Spleen (tissue), 7 donors: Measurements from ENCODE around the gene SLC6A13.

Experiments used
- CTCF ChIP-seq, 11 experiments: fragments of 200-600 bp in 7 of 11; fragments of 450-650 bp in 4 of 11; sonication (generic) in 4 of 11; IDR thresholded peaks in 8 of 11; conservative IDR thresholded peaks in 3 of 11; 1 replicate in 7 of 11; 2 replicates in 4 of 11; pipeline versions ENCODE4 v1.4.0 to v1.8.0; 2016 to 2021; ENCODE audit warnings: antibody characterized with exemption in 11 of 11, inconsistent platforms in 4 of 11, mild to moderate bottlenecking in 1 of 11
- POLR2A ChIP-seq, 3 donors: fragments of 450-650 bp; IDR thresholded peaks; one replicate each; pipeline ENCODE4 v1.5.1; 2017; ENCODE audit warnings: antibody characterized with exemption in 3 of 3, mild to moderate bottlenecking in 1 of 3
- POLR2AphosphoS5 ChIP-seq, 3 donors: sonication (generic); formaldehyde crosslinking; IDR thresholded peaks; one replicate each; pipeline ENCODE4 v1.5.1; 2017; ENCODE audit warnings: antibody characterized with exemption in 3 of 3
- donor health status: DM: no; HTN: no; CAD: no; lungs with moderate emphysema.
- donor health status: DM: no; HTN: no; CAD: no.
- donor health status: DM: no; HTN: no; CAD: no.

GRCh38 chr12:174124-174523 is 88.5 kb downstream of the SLC6A13 start:
- TF ChIP-seq CTCF (IDR thresholded peaks at IDR 0.05 in 8 of 11, conservative IDR thresholded peaks at IDR 0.05 in 3 of 11) (no peak), POLR2A (IDR thresholded peaks at IDR 0.05) (no peak), POLR2AphosphoS5 (IDR thresholded peaks at IDR 0.05) (no peak)
